ENCODE data around the gene NMT1. TPM values are rescaled to one million over a fixed set of nuclear protein-coding genes. Genes with fewer than 3 reads are reported as not detected.

The NMT1 gene
- 80.8 and 89.8 TPM in 2 replicates for total RNA-seq (2014; rRNA removed)
- polyA plus RNA-seq (2012), result 75.6 TPM

DNA sequence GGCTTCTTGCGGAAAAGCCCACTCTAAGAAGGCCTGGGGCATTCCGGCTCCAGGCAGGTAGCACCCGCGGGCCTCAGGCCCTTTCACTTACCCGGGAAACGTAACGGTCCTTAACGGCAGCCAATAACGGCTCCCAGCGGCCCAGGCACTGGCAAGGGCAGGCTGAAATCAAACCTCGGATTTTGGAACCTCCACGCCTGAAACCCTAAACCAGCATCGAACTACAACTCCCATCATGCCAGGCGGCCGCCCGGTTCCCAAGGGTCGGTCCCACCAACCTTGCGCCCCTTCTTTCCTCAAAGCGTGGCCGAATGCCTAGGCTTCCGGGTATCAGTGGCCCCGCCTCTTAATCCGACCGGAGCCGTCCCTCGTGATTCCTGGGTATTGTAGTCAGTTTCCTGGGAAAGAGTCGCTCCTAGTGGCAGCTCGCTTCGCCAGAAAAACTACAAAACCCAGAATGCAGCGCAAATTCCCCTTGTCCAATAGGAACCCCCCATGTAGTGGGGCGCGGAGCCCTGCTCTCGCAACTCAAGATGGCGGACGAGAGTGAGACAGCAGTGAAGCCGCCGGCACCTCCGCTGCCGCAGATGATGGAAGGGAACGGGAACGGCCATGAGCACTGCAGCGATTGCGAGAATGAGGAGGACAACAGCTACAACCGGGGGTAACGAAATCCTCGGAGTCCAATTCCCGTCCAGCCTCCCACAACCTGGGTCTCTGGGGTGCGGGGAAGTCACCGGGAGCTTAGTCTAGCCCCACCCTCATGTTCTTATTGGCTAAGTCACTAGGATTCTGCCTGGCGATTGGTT is at the start of gene NMT1:
Gene NMT1 (plus strand): TSS at position 521 of the 809 bp plus-strand sequence. CDS start 13 bp downstream, at position 534.
- peak; percentile 100 for DNase-seq (ENCODE audit: low read depth)

DNA sequence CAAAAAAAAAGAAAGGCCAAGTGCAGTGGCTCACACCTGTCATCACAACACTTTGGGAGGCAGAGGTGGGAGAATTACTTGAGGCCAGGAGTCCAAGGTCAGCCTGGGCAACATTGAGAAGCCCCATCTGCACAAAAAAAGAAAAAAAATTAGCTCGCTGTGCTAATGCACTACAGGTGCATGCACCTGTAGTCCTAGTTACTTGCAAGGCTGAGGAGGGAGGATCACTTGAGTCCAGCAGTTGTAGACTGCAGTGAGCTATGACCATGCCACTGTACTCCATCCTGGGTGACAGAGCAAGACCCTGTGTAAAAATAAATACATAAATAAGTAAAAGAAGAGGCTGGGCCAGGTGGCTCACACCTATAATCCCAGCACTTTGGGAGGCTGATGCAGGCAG is 49.4 kb upstream of the NMT1 start:
- no peak for DNase-seq (ENCODE audit: low read depth)

DNA sequence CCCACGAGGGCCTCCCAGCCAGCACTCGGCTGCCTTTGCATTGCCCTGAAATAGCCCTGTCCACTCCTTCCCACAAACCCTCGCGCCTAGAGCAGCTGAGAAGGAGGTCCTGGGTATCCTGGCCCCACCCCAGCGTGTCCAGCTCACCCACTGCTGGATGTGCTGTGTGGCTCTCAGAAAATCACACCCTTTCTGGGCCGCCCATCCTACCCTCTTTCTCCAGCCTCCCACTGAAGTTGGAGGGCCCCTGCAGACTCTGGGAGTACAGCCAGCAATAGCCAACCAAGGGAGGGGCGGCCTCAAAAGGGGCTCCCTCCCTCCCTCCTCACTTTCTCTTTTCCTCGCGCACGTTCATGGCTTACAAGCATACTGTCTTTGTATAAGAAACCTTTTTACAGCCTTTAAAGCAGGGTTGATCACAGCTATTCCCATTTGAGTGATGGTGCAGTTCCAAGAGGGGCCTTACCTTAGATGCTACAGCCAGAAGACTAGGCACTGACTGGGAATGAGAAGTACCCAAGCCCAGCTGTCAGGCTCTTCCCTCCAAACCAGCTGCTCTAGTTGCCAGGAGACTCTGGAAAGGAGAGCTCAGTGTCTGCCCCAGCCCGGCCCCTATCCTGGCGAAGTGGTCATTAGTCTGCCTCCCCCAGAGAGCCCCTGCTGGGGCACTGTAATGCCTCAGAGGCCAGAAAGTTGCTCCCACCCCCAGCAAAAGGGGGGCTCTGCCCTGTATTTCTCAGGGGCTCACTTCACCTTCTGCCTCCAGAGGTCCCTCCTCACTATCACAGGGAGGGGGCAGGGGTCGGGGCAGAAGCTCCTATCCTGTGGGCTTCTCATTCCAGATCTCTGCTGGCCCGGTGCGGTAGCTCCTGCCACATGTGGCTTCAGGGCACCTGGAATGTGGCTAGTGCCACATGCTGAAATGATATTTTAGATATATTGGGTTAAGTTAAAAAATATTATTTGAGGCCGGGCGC is 47.8 kb upstream of the NMT1 start:
- peak; percentile 21 for DNase-seq (ENCODE audit: low read depth)

DNA sequence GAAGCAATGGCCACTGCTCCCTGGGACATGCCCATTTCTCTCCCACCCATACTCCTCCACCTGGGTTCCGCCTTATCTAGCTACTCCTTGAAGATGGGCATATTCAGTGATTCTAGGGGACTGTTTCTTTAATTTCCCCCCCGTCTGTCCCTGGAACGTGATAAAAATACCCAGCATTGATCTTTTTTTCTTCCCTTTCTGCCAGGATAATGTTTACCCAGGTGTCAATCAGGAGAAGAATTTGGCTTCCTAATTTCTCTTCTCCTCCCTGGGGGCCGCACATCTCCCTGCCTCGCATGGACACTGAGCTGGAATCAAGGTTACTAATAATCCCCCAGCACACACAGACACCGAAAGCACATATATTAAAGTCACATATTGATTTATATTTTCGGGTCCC is 44.9 kb upstream of the NMT1 start:
- DNase-seq (ENCODE audit: low read depth), result no peak

DNA sequence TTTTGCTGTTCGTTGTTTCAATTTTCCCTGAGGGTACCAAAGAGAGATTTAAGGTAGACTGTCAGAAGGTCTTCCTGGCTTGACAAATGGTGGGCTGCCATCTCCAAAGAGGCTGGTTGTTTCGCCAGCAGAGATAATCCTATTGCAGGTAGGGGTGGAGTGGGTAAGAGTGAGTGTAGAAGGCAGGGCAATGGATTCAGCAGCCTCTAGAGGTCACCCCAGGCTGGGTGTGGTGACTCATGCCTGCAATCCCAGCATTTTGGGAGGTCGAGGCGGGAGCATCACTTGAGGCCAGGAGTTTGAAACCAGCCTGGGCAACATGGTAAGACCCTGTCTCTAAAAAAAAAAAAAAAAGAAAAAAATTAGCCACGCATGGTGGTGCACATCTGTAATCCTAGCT is 44.3 kb upstream of the NMT1 start:
- DNase-seq (ENCODE audit: low read depth), result no peak

DNA sequence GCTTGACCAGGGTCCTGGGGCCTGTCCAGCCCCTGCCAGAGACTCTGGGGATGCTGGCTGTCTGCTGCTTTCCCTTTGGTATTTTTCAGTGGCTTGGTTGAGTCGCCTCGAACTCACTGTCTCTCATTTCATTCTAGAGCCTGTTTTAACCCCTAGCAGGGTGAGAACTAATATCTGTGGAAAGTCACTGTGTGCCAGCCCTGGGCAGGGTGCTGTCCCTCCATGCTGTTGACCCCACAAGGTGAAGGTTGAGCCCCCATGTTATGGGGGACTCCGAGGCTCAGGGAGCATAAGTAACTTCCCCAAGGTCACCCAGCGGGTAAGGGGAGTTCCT is 42.6 kb upstream of the NMT1 start:
- DNase-seq (ENCODE audit: low read depth), result no peak

DNA sequence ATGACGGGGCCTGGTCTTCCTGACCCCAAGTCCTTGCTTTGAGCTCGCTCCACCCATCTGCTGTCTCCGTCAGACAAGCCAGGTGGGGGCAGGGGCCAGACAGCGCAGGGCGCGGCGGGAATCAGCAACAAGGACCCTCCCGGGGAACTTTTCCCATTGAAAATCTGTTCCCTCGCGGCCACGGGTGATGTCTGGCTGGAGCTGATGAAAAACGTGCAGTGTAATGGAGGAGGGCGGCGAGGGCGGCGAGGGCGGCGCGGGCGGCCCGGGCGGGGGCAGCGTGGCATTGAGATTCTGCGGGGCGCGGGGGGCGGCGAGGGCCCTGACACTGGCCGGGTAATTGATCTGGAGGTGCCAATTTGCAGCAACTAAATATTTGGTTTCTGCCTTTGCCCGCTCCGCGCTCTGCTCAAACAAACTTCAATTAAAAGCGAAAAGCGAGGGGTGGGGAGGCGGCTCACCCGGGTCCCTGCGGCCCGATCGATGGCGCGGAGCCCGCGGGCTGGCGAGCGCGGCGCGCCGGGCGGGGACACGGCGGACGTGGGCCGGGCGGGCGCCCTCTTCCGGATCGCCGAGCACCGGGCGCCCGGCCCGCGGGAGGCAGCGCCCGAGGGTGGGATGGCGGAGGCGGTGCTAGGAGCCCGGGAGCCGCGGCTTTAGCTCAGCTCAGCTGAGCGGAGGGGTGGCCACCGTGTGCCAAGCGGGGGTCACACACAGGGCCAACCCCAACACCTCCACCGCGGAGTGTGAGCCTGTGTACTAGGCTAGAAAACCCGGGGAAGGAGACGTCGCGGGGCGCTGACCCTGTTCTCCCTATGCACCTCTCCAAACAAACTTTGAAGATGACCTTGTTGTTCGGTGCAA is 42.0 kb upstream of the NMT1 start:
- DNase-seq (ENCODE audit: low read depth), result peak; percentile 44

DNA sequence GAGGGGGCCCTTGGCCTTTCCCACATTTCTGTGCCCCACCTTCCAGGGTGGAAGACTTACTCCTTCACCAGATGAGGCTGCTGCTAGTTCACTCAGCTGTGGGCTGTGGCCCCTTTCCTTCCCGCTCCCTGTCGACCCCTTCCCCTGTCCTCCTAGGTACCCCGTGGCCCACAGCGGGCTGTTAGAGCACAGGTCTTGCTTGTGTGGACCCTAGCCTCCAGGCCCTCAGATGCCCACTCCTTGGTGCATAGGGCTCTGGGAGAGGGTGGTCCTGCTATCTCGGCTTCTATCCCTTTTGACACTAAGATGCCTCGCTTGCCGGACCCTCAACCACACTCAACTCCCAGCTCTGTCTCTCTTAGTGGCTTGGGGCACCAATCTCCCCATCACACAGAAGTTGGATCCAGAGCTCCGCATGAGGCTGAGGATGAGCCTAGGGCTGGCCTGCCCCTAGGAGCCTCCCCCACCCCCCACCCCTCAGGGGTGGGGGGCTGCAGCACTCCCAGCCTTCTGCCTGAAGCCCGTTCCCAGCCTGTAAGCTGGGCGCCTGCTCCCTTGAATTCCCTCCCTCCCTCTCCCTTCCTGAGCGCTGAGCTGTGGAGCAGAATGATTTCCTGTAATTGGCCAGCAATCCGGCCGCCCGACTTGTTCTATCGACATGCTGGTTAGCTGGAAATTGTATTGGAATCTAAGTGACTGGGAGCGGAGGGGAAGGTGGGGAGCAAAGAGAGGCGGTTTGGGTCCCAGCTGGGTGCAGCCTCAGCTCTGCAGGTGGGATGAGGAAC is 40.6 kb upstream of the NMT1 start:
- no peak for DNase-seq (ENCODE audit: low read depth)

DNA sequence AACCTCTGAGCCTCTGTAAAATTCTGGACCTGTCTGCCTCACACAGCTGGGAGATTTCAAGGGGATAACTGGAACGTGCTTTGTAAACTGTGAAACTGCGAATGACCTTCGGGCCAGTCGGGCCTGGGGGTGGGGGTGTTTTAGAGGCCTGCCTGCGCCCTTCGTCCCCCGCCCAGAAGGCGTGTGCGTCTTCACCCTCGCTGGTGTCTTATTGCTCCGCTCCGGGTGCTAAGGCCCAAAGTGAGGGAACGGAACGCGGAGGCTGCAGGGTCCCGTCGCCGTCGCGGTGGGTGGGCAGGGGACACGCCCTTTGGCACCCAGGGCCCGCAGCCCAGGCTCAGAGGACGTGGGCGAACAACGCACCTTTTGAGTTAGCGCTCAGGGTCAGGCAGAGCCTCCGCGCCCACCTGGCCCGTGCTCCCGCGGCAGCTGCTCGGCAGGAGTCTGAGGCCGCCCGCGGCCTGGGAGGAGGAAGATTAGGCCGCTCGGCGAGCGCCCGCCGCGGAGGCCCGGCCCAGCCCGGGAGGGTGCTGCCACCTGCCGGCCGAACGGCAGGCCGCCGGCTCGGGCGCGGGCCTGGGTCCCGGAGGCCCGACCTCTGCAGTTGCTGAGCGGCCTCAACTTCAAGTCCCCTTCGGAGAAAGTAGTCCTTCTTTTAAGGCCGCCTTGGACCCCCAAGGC is 39.4 kb upstream of the NMT1 start:
- peak; percentile 38 for DNase-seq (ENCODE audit: low read depth)

DNA sequence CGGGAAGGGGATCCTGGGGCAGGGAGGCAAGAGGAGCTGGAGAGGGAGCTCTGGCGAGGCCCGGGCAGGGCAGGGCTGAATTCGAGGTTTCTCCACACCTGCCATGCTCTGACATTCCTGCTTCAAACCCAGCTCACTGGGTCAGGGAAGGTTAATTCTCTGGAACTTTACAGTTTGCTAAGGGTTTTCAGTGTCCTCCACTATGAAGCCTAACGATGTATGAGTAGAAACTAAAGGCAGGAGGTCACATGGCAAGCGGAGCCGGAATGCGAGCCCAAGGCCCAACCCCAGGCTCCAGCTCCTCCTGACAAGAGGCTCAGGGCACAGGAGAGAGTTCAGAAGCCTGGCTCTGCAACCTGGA is 38.8 kb upstream of the NMT1 start:
- DNase-seq (ENCODE audit: low read depth), result no peak

DNA sequence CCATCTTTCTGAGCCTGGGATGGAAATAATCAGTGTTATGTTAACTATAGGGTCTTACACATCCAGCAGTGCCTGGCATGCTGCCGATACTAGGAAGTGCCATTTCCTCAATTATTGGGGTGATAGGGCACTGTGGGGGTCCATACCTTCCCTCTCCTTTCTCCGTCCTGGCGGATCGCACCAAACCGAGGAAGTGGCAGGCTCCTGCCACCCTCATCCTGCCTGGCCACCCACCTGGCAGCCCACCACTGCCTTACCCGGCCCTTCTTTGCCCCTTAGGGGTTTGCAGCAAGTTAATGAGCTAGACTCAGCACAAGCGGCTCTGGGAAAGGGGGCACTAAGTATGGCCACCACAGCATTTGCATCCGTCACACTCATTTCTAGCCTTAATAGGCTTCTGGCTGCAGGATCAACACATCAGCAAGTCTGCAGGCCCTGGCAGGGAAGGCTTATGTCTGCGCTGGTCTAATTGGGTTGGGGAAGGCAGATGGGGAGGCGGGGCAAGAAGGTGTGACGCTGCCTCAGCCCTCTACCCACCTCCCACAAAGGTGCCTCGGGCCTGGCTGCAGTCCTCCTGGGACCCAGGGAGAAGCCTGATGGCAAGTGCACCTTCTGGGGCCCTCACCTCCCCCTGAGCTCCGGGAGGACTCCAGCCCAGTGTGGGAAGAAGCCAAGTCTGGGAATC is 38.3 kb upstream of the NMT1 start:
- no peak for DNase-seq (ENCODE audit: low read depth)

DNA sequence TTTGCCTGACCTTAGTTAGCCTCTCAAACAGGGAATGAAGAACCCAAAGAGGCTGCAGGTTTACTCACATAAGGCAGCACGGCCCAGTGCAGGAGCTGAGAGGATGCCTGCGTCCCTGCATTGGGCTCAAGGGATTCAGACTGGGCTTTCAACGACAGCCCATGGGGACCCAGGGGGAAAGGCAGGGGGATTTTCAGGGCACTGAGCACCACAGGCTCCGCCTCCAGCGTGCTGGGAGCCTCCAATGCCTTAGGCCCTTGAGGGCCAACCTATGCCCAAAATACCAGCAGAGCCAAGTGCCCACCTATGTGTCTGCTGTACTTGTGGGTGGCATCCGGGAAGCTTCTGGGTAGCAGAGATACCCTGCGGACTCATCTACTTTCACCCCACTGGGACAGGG is 32.0 kb upstream of the NMT1 start:
- DNase-seq (ENCODE audit: low read depth), result no peak

DNA sequence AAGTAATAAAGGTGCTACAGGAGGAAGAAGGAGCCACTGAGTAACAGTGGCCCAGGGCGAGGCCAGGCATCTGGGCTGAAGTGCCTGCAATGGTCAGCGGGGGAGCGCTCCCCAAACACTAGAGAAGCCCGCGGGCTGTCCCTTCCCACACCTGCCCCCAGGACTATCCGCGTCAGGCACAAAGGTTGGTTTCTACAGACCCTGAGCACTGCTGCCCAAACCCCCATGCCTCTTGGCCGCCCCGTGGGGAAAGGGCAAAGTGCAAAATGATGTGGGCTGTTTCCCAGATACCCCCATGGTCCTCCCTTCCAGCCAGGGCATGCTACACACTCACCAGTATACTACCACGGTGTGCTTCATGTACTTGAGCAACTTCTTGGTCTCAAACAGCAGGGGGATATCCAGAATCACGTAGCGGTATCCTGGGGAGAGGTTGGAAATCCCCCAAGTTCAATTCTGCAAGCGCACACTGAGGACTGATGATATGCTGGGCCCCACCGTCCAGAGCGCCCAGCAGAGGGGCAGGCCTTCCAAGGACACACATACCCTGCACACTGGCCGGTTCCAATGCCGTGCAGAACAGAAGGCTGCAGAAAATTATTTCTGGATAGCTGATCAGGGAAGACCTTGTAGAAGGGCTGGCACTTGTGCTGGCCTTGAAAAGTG is 31.2 kb upstream of the NMT1 start:
- no peak for DNase-seq (ENCODE audit: low read depth)

DNA sequence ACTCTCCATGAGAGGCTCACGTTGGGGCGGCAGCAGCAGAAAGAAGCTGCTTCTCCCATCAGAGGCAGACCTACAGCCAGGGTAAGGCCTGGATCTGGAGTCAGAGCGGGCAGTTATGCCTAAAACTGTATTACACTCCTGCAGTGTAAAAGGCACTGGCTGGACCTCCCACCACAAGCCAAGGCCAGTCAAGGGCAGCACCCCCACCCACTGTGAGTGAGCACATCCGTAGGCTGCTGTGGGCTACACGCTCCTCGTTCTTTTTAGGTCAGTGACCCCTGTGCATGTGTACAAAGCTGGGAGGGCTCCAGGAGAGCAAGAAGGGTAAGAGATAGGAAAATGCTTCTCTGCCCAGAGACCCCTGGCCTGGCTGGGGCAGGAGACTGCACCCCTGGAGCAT is 30.4 kb upstream of the NMT1 start:
- no peak for DNase-seq (ENCODE audit: low read depth)

DNA sequence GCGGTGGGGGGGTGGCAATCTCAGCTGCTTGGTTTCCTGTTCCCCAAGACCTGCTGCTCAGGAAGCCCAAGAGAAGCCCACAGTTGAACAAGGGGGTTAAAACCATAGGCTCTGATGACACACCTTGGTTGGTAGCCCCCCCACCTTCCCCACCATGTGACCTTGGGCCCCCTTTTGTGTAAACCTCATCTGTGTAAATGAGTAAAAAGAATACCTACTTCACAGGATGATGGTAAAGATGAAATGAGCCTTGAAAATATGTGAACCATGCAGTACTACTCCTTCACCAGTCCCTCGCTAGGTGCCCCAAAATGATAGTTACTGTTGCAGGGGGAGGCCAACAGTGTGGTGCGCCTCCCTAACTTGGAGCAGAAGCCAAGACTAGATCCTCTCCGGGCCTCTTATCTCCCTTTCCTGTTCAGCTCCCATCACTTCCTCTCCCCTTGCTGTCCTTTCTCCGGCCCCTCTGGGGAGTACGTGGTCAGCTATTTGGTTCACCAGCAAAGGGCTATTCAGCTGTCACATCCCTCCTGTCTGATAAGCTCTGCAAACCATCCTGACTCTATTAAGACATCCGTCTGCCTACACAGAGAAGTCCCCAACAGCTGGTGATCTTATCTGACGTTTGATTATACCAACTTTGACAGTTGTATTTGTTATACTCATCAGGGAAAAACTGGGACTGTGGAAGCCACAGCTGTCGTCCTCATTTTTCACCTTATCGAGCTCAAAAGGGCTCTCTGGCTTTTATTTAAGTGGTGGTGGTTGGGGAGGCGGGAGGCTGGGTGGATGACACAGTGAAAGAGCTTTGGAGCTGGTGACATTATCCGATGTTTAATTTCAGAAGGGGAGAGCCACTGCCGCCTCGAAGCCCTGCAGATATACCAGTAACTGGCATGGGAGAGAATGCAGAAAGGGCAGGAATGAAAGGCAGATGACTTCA is 29.6 kb upstream of the NMT1 start:
- peak; percentile 84 for DNase-seq (ENCODE audit: low read depth)

DNA sequence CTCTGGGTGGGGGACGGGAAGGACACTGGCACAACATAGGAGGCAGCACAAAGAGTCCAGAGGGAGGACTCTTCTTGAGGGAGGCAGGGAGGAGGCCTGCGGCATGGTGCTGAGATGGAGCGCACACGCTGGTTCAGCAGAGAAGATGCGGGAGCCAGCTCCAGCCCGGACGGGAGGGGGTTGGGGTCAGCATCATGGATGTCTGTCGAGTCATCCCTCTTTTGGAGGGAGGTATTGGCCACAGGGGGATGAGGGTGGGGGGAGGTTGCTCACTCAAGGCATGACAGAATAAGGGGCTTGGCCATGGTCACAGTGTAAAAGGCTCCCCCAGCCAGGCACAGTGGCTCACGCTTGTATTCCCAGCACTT is 29.0 kb upstream of the NMT1 start:
- DNase-seq (ENCODE audit: low read depth), result no peak

DNA sequence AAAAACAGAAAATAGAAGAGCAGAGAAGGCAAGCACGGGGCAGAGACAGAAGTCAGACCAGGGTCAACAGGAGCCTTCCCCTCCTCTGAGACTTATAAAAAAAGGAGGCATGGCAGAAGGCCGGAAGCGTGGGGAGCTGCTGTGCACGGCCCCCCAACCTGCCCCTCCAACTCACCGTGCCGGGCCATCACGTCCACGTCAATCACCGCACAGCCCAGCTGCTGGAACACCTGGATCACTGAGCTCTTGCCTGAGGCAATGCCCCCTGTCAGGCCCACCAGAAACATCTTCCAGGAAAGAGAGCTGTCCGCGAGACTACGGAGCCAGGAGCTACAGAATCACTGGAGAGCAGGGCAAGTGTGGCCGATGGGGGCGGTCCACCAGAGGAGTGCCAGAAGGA is 26.5 kb upstream of the NMT1 start:
- no peak for DNase-seq (ENCODE audit: low read depth)

DNA sequence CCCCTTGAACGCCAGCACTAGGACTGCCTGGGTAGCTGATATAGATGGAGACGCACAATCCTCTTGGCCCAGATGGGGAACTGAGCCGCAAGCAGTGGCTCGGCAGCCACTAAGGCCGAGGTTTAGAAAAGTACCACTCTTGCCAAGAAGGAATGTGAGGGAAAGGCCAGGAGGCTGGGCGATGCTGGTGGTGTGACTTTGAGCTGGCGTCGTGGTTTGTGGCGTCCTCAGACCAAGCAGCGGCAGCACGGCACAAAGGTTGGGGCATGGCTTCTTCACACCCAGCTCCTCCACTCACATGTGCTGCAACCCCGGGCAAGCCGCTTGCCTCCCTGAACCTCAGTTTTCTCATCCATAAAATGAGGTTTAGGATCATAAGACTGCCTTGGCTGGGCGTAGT is 25.3 kb upstream of the NMT1 start:
- no peak for DNase-seq (ENCODE audit: low read depth)

All from LHCN-M2 (cell line).